Neural cell (in vitro differentiated cells): Measurements from ENCODE around the gene SPHKAP. TPM values are rescaled to one million over a fixed set of nuclear protein-coding genes. Genes with fewer than 3 reads are reported as not detected.

Source experiments
- H2AFZ ChIP-seq: fragments of 200-600, 300-800 bp; sonication (generic), shearing (Covaris generic); 2 replicates; pipeline ENCODE4 v1.6.0; 2014; ENCODE audit warnings: low read depth, mild to moderate bottlenecking, antibody characterized with exemption, low read length, moderate library complexity
- H3F3A ChIP-seq: fragments of 200-600 bp; shearing (Covaris generic); 2 replicates; pipeline ENCODE4 v1.6.1; 2016; ENCODE audit warnings: mild to moderate bottlenecking, moderate library complexity, mixed read lengths, antibody characterized with exemption, low read length; ENCODE audit not compliant: insufficient read depth, poor library complexity, severe bottlenecking
- H3K27ac ChIP-seq: fragments of 200-600, 300-800 bp; sonication (generic), shearing (Covaris generic); 2 replicates; pipeline ENCODE4 v1.5.1; 2014; ENCODE audit warnings: mild to moderate bottlenecking, low read length, moderate library complexity
- H3K27me3 ChIP-seq: fragments of 300-800, 200-600 bp; sonication (generic), shearing (Covaris generic); 2 replicates; pipeline ENCODE4 v1.6.0; 2014; ENCODE audit warnings: mild to moderate bottlenecking, low read depth, low read length, moderate library complexity; ENCODE audit not compliant: insufficient read depth
- H3K36me3 ChIP-seq: fragments of 300-800, 200-600 bp; sonication (generic), shearing (Covaris generic); 2 replicates; pipeline ENCODE4 v1.5.1; 2014; ENCODE audit warnings: mild to moderate bottlenecking, antibody characterized with exemption, low read length, moderate library complexity; ENCODE audit not compliant: insufficient read depth
- H3K4me2 ChIP-seq: fragments of 300-800, 200-600 bp; sonication (generic), shearing (Covaris generic); 2 replicates; pipeline ENCODE4 v1.6.0; 2014; ENCODE audit warnings: mild to moderate bottlenecking, low read length
- H3K4me3 ChIP-seq: fragments of 300-800, 200-600 bp; sonication (generic), shearing (Covaris generic); 2 replicates; pipeline ENCODE4 v1.5.1; 2014; ENCODE audit warnings: mild to moderate bottlenecking, low read length, moderate library complexity
- H3K79me2 ChIP-seq: fragments of 200-600 bp; shearing (Covaris generic); replicated peaks from 2 replicates; pipeline ENCODE4 v1.6.0; 2014; ENCODE audit warnings: mild to moderate bottlenecking, low read length, moderate library complexity; ENCODE audit not compliant: insufficient read depth
- H3K9ac ChIP-seq: fragments of 300-800, 200-600 bp; sonication (generic), shearing (Covaris generic); 2 replicates; pipeline ENCODE4 v1.6.1; 2016; ENCODE audit warnings: mild to moderate bottlenecking, low read length, mixed read lengths
- H3K9me2 ChIP-seq: fragments of 200-600 bp; shearing (Covaris generic); 2 replicates; pipeline ENCODE4 v1.6.1; 2016; ENCODE audit warnings: mild to moderate bottlenecking, low read length, mixed read lengths; ENCODE audit not compliant: insufficient read depth
- H3K9me3 ChIP-seq: fragments of 200-600, 300-800 bp; sonication (generic), shearing (Covaris generic); 2 replicates; pipeline ENCODE4 v1.6.1; 2016; ENCODE audit warnings: mild to moderate bottlenecking, mixed run types, low read length, moderate library complexity, mixed read lengths
- H4K20me1 ChIP-seq: fragments of 200-600 bp; shearing (Covaris generic); 2 replicates; pipeline ENCODE4 v1.6.1; 2016; ENCODE audit warnings: mild to moderate bottlenecking, mixed run types; ENCODE audit not compliant: insufficient read depth
- CTCF ChIP-seq: fragments of 450-650 bp; IDR thresholded peaks from 2 replicates; pipeline ENCODE4 v1.5.1; 2014; ENCODE audit warnings: antibody characterized with exemption, mild to moderate bottlenecking, moderate library complexity; ENCODE audit not compliant: poor library complexity, severe bottlenecking
- EP300 ChIP-seq: fragments of 450-650 bp; conservative IDR thresholded peaks from 2 replicates; pipeline ENCODE4 v1.6.1; 2014; ENCODE audit warnings: antibody characterized with exemption, mild to moderate bottlenecking, moderate library complexity; ENCODE audit not compliant: poor library complexity, severe bottlenecking
- EZH2 ChIP-seq: fragments of 200-600, 300-800 bp; shearing (Covaris generic), sonication (generic); IDR thresholded peaks from 2 replicates; pipeline ENCODE4 v1.6.1; 2014; ENCODE audit warnings: antibody characterized with exemption, low read length, borderline replicate concordance, mild to moderate bottlenecking; ENCODE audit not compliant: insufficient read depth, poor library complexity, severe bottlenecking
- MXI1 ChIP-seq: fragments of 450-650 bp; conservative IDR thresholded peaks from 2 replicates; pipeline ENCODE4 v1.6.1; 2014; ENCODE audit warnings: antibody characterized with exemption, mild to moderate bottlenecking; ENCODE audit not compliant: poor library complexity, severe bottlenecking
- POLR2AphosphoS5 ChIP-seq: IDR thresholded peaks from 2 replicates; pipeline ENCODE4 v1.6.1; 2012
- RAD21 ChIP-seq: fragments of 450-650 bp; conservative IDR thresholded peaks from 2 replicates; pipeline ENCODE4 v1.6.1; 2014; ENCODE audit warnings: antibody characterized with exemption, mild to moderate bottlenecking, moderate library complexity
- REST ChIP-seq: IDR thresholded peaks from 2 replicates; pipeline ENCODE4 v1.6.1; 2012; ENCODE audit warnings: borderline replicate concordance
- SMC3 ChIP-seq: fragments of 450-650 bp; conservative IDR thresholded peaks from 2 replicates; pipeline ENCODE4 v1.6.1; 2014; ENCODE audit warnings: antibody characterized with exemption, mild to moderate bottlenecking, moderate library complexity; ENCODE audit not compliant: poor library complexity
- TAF1 ChIP-seq: IDR thresholded peaks from 2 replicates; pipeline ENCODE4 v1.6.1; 2012; ENCODE audit warnings: low read depth
- polyA plus RNA-seq: library from polyadenylated mRNA; depleted of rRNA; stranded (reverse); fragments of >200 nt; gene quantifications from 2 replicates; pipeline ENCODE4 v1.2.3, GENCODE V29; 2014

SPHKAP gene
- polyA plus RNA-seq, 1 donor from 2014 or later = 1.7 TPM

- no peaks in the 10 kb centered on the region for H3K36me3 ChIP-seq
- no peaks in the 10 kb centered on the region for H3F3A ChIP-seq
- no peak overlapping the region for H3K27ac ChIP-seq
- H3K27me3 ChIP-seq = no peaks in the 10 kb centered on the region
- no peak overlapping the region for H3K9ac ChIP-seq
- no peak overlapping the region for H2AFZ ChIP-seq
- no peaks in the 10 kb centered on the region for H3K9me2 ChIP-seq
- H3K9me3 ChIP-seq = no peaks in the 10 kb centered on the region
- no peaks in the 10 kb centered on the region for H4K20me1 ChIP-seq
- H3K4me3 ChIP-seq = no peak overlapping the region
- TF ChIP-seq MXI1 = no peak
- no peak for TF ChIP-seq EZH2
- no peak for TF ChIP-seq TAF1
- TF ChIP-seq REST = no peak
- no peak for TF ChIP-seq EP300
- no peak overlapping the region for H3K4me2 ChIP-seq
- no peaks in the 10 kb centered on the region for H3K79me2 ChIP-seq
Observed at GRCh38 chr2:228040995-228041394, 140.5 kb downstream of the SPHKAP start.

GRCh38 chr2:228039752-228040534, 141.5 kb downstream of the SPHKAP start:
- Histone ChIP-seq H3F3A (no peaks in the 10 kb centered on the region), H3K4me3 (no peak overlapping the region), H3K9me2 (no peaks in the 10 kb centered on the region), H3K79me2 (no peaks in the 10 kb centered on the region), H3K27ac (no peak overlapping the region), H3K9me3 (no peaks in the 10 kb centered on the region), H3K4me2 (no peak overlapping the region), H3K36me3 (no peaks in the 10 kb centered on the region), H4K20me1 (no peaks in the 10 kb centered on the region), H3K27me3 (no peaks in the 10 kb centered on the region), H2AFZ (no peak overlapping the region), H3K9ac (no peak overlapping the region)
- no peak for TF ChIP-seq REST
- TF ChIP-seq EP300 = no peak
- no peak for TF ChIP-seq POLR2AphosphoS5
- TF ChIP-seq RAD21 = peak; percentile 14
- no peak for TF ChIP-seq MXI1
- no peak for TF ChIP-seq TAF1
- TF ChIP-seq EZH2 = no peak
- no peak for TF ChIP-seq SMC3
- TF ChIP-seq CTCF = peak; percentile 50
